LNCAP (cell line): ENCODE data around the gene PRR5L.

ENCODE experiments used
- TF ChIP-seq, protein P1 (sequence below): fragments of 450-650 bp; IDR thresholded peaks from 2 replicates; pipeline ENCODE4 v1.5.1; 2017; ENCODE audit warnings: mild to moderate bottlenecking

PRR5L gene

GRCh38 chr11:36388071-36388470 is 92.0 kb downstream of the PRR5L start:
- TF ChIP-seq, protein P1, sequence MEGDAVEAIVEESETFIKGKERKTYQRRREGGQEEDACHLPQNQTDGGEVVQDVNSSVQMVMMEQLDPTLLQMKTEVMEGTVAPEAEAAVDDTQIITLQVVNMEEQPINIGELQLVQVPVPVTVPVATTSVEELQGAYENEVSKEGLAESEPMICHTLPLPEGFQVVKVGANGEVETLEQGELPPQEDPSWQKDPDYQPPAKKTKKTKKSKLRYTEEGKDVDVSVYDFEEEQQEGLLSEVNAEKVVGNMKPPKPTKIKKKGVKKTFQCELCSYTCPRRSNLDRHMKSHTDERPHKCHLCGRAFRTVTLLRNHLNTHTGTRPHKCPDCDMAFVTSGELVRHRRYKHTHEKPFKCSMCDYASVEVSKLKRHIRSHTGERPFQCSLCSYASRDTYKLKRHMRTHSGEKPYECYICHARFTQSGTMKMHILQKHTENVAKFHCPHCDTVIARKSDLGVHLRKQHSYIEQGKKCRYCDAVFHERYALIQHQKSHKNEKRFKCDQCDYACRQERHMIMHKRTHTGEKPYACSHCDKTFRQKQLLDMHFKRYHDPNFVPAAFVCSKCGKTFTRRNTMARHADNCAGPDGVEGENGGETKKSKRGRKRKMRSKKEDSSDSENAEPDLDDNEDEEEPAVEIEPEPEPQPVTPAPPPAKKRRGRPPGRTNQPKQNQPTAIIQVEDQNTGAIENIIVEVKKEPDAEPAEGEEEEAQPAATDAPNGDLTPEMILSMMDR = no peak

- TF ChIP-seq, protein P1 = no peak
Measured at GRCh38 chr11:36388951-36389350, 92.9 kb downstream of the PRR5L start.

DNA sequence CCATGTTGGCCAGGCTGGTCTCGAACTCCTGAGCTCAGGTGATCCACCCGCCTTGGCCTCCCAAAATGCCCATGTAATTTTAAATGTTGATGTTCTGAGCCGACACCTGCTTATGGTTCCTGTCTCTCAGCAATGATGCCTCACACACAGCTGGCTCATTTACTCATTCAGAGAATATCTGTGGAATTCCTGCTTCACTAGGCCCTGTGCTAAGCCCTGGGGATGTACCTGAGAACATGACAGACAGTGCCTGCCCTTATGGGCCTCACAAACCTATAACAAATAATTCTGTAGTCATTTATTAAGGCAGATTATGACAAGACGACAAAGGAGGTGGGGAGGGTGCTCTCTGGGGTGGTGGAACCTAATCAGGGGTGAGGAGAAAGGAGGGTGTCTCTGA is 93.7 kb downstream of the PRR5L start:
- TF ChIP-seq, protein P1 = no peak

- TF ChIP-seq, protein P1 = no peak
Measured at GRCh38 chr11:36390963-36391471, 94.9 kb downstream of the PRR5L start.

GRCh38 chr11:36392196-36392595 is 96.1 kb downstream of the PRR5L start:
- TF ChIP-seq, protein P1 = no peak

- TF ChIP-seq, protein P1 = no peak
Measured at GRCh38 chr11:36394056-36394455, 98.0 kb downstream of the PRR5L start.

GRCh38 chr11:36394926-36395325 is 98.8 kb downstream of the PRR5L start:
- TF ChIP-seq, protein P1 = no peak
